ENCODE results near the gene F8. TPM values are rescaled to one million over a fixed set of nuclear protein-coding genes. Genes with fewer than 3 reads are reported as not detected.

F8 gene
- polyA plus RNA-seq, 1 donor from 2014 or later, result 2.1 TPM

DNA sequence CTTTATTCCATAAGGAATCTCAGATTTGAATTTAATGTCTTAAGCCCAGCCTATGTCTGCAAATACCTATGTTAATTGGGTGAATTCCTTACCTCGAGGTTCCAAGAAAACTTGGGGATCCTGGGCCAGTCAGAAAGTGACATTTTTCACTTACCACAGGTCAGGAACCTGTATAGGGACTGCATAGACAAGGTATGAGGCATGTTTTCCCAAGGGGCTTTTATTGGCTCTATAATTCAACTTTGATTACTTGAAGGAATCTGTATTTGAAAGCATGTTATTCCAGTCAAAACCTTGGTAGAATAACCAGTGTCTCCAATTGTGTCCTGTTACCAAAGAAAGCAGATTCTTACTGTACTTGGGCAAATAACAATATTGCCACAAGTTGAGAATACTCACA, 208.7 kb downstream of the F8 start:
- Histone ChIP-seq H3K79me2 (replicated peaks; ENCODE audit: insufficient read depth, low read length) (no peaks in the 10 kb centered on the region), H3K4me2 (ENCODE audit: low read length) (no peak overlapping the region), H3F3A (ENCODE audit: insufficient read depth, low read length, poor library complexity, severe bottlenecking) (no peaks in the 10 kb centered on the region), H3K9ac (ENCODE audit: low read length) (no peak overlapping the region), H4K20me1 (ENCODE audit: insufficient read depth) (no peaks in the 10 kb centered on the region), H3K9me2 (ENCODE audit: insufficient read depth, low read length) (no peaks in the 10 kb centered on the region), H3K9me3 (ENCODE audit: low read length) (no peaks in the 10 kb centered on the region), H2AFZ (ENCODE audit: low read depth, low read length) (no peak overlapping the region), H3K27me3 (ENCODE audit: insufficient read depth, low read depth, low read length) (no peaks in the 10 kb centered on the region), H3K4me3 (ENCODE audit: low read length) (no peak overlapping the region), H3K36me3 (ENCODE audit: insufficient read depth, low read length) (no peaks in the 10 kb centered on the region), H3K27ac (ENCODE audit: low read length) (no peak overlapping the region)
- TF ChIP-seq TAF1 (IDR thresholded peaks at IDR 0.05; ENCODE audit: low read depth) (no peak), EP300 (conservative IDR thresholded peaks at IDR 0.05; ENCODE audit: poor library complexity, severe bottlenecking) (no peak), POLR2AphosphoS5 (IDR thresholded peaks at IDR 0.05) (no peak), MXI1 (conservative IDR thresholded peaks at IDR 0.05; ENCODE audit: poor library complexity, severe bottlenecking) (no peak), RAD21 (conservative IDR thresholded peaks at IDR 0.05) (no peak), SMC3 (conservative IDR thresholded peaks at IDR 0.05; ENCODE audit: poor library complexity) (no peak), EZH2 (IDR thresholded peaks at IDR 0.05; ENCODE audit: borderline replicate concordance, insufficient read depth, low read length, poor library complexity, severe bottlenecking) (no peak)
- TF ChIP-seq, protein P1, sequence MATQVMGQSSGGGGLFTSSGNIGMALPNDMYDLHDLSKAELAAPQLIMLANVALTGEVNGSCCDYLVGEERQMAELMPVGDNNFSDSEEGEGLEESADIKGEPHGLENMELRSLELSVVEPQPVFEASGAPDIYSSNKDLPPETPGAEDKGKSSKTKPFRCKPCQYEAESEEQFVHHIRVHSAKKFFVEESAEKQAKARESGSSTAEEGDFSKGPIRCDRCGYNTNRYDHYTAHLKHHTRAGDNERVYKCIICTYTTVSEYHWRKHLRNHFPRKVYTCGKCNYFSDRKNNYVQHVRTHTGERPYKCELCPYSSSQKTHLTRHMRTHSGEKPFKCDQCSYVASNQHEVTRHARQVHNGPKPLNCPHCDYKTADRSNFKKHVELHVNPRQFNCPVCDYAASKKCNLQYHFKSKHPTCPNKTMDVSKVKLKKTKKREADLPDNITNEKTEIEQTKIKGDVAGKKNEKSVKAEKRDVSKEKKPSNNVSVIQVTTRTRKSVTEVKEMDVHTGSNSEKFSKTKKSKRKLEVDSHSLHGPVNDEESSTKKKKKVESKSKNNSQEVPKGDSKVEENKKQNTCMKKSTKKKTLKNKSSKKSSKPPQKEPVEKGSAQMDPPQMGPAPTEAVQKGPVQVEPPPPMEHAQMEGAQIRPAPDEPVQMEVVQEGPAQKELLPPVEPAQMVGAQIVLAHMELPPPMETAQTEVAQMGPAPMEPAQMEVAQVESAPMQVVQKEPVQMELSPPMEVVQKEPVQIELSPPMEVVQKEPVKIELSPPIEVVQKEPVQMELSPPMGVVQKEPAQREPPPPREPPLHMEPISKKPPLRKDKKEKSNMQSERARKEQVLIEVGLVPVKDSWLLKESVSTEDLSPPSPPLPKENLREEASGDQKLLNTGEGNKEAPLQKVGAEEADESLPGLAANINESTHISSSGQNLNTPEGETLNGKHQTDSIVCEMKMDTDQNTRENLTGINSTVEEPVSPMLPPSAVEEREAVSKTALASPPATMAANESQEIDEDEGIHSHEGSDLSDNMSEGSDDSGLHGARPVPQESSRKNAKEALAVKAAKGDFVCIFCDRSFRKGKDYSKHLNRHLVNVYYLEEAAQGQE (IDR thresholded peaks at IDR 0.05; ENCODE audit: borderline replicate concordance), result no peak
- TF ChIP-seq, protein P2, sequence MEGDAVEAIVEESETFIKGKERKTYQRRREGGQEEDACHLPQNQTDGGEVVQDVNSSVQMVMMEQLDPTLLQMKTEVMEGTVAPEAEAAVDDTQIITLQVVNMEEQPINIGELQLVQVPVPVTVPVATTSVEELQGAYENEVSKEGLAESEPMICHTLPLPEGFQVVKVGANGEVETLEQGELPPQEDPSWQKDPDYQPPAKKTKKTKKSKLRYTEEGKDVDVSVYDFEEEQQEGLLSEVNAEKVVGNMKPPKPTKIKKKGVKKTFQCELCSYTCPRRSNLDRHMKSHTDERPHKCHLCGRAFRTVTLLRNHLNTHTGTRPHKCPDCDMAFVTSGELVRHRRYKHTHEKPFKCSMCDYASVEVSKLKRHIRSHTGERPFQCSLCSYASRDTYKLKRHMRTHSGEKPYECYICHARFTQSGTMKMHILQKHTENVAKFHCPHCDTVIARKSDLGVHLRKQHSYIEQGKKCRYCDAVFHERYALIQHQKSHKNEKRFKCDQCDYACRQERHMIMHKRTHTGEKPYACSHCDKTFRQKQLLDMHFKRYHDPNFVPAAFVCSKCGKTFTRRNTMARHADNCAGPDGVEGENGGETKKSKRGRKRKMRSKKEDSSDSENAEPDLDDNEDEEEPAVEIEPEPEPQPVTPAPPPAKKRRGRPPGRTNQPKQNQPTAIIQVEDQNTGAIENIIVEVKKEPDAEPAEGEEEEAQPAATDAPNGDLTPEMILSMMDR (IDR thresholded peaks at IDR 0.05; ENCODE audit: poor library complexity, severe bottlenecking), result no peak

DNA sequence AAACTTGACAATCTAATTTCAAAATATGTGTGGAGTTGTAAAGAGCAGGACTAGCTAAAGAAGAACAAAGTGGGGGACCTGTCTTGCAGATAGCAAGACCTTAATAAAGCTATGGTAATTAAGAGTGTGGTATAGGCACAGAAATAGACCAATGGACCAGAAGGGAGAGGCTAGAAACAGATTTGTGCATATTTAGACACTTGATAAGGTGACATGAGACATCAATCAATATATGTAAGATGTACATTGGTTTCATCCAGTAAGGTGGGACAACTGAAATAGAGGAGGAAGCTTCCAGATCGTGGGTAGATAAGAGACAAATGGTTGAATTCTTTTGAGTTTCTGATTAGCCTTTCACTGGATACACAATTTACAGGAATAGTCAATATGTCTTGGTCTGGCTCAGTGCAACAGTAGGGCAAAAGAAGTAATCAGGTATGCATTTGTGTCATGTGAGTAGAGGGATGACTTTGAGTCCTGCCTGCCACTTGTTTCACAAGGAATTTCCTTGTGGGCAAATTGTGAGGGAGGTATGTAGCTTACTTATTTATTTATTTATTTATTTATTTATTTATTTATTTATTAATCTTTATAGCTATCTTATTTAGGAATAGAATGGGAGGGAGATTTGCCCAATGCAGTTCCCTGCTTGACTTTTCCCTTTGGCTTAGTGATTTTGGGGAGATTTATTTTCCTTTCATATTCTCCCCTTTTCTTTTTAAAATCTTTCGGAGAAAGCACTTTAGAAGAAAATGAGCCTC, 210.0 kb downstream of the F8 start:
- no peaks in the 10 kb centered on the region for H3K9me2 ChIP-seq (ENCODE audit: insufficient read depth, low read length)
- no peaks in the 10 kb centered on the region for H4K20me1 ChIP-seq (ENCODE audit: insufficient read depth)
- no peak overlapping the region for H3K27ac ChIP-seq (ENCODE audit: low read length)
- no peak overlapping the region for H3K4me3 ChIP-seq (ENCODE audit: low read length)
- TF ChIP-seq, protein P1 (IDR thresholded peaks at IDR 0.05; ENCODE audit: borderline replicate concordance), result no peak
- H3K27me3 ChIP-seq (ENCODE audit: insufficient read depth, low read depth, low read length), result no peaks in the 10 kb centered on the region
- no peaks in the 10 kb centered on the region for H3F3A ChIP-seq (ENCODE audit: insufficient read depth, low read length, poor library complexity, severe bottlenecking)
- no peak overlapping the region for H3K9ac ChIP-seq (ENCODE audit: low read length)
- H3K9me3 ChIP-seq (ENCODE audit: low read length), result no peaks in the 10 kb centered on the region
- no peaks in the 10 kb centered on the region for H3K36me3 ChIP-seq (ENCODE audit: insufficient read depth, low read length)
- H2AFZ ChIP-seq (ENCODE audit: low read depth, low read length), result no peak overlapping the region
- no peaks in the 10 kb centered on the region for H3K79me2 ChIP-seq (replicated peaks; ENCODE audit: insufficient read depth, low read length)
- H3K4me2 ChIP-seq (ENCODE audit: low read length), result no peak overlapping the region
